Effector memory CD8-positive, alpha-beta T cell (primary cell): Measurements from ENCODE around the gene ZNF605.
A peak's percentile ranks its signal among the peaks of the same experiment; 100 is the strongest.
"Not testable (repeated sequence)": the region's sequence is repeated elsewhere in the genome, so short reads cannot be mapped to it uniquely, and the experiment has no call there.

Experiments used
- ATAC-seq: fragments of 150-1000 bp; cut with Tn5 transposase; replicated peaks from 2 replicates; pipeline ENCODE4 v1.10.0; 2021; ENCODE audit warnings: mild to moderate bottlenecking, moderate library complexity
- DNase-seq, 3 experiments: peaks; one replicate each; pipeline ENCODE4 v3.0.0; 2021
- H3K27ac Mint-ChIP-seq, 2 donors: one replicate each; pipeline ENCODE4 v1.8.0; 2022; ENCODE audit warnings: mild to moderate bottlenecking in 2 of 2, mixed read lengths in 2 of 2, moderate library complexity in 2 of 2
- H3K27me3 Mint-ChIP-seq, 2 donors: one replicate each; pipeline ENCODE4 v1.8.0; 2022; ENCODE audit warnings: mixed read lengths in 2 of 2
- H3K36me3 Mint-ChIP-seq: one replicate; pipeline ENCODE4 v1.8.0; 2022; ENCODE audit warnings: mild to moderate bottlenecking, moderate library complexity, mixed read lengths; ENCODE audit not compliant: insufficient read depth
- H3K4me1 Mint-ChIP-seq, 2 donors: one replicate each; pipeline ENCODE4 v1.8.0; 2022; ENCODE audit warnings: low read depth in 2 of 2, mixed read lengths in 2 of 2
- H3K4me3 Mint-ChIP-seq, 2 donors: one replicate each; pipeline ENCODE4 v1.8.0; 2022; ENCODE audit warnings: mild to moderate bottlenecking in 2 of 2, mixed read lengths in 2 of 2, moderate library complexity in 2 of 2
- H3K9me3 Mint-ChIP-seq, 2 donors: one replicate each; pipeline ENCODE4 v1.8.0; 2022; ENCODE audit warnings: mixed read lengths in 2 of 2

The ZNF605 gene

DNA sequence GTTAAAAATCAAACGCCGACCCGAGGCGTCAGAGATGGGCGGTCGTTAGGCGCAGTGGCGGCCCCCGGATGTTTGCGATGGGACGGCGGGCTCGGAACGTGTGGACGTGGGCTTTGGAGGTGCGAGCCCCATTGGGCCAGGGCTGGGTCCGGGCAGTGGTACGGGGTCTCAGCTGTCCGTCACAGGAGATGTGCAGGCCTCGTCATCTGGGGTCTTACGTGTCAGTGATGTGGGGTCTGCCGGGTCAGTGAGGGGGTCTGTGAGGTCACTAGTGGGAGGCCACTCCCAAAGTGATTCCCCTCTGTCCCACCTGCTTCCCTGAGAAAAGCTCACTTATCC is 47.1 kb downstream of the ZNF605 start:
- no peak for DNase-seq
- ATAC-seq, result no peak
- H3K27me3 Mint-ChIP-seq, result no peaks in the 10 kb centered on the region
- H3K4me3 Mint-ChIP-seq, result peak overlapping the region; percentile 83 to 85
- H3K36me3 Mint-ChIP-seq, result peaks cover 16% of the 10 kb centered on the region
- peaks cover 4 to 11% of the 10 kb centered on the region in 2 donors for H3K4me1 Mint-ChIP-seq
- H3K9me3 Mint-ChIP-seq, result peaks cover 3% of the 10 kb centered on the region in 2 donors
- H3K27ac Mint-ChIP-seq, result peak overlapping the region; percentile 91 to 94

DNA sequence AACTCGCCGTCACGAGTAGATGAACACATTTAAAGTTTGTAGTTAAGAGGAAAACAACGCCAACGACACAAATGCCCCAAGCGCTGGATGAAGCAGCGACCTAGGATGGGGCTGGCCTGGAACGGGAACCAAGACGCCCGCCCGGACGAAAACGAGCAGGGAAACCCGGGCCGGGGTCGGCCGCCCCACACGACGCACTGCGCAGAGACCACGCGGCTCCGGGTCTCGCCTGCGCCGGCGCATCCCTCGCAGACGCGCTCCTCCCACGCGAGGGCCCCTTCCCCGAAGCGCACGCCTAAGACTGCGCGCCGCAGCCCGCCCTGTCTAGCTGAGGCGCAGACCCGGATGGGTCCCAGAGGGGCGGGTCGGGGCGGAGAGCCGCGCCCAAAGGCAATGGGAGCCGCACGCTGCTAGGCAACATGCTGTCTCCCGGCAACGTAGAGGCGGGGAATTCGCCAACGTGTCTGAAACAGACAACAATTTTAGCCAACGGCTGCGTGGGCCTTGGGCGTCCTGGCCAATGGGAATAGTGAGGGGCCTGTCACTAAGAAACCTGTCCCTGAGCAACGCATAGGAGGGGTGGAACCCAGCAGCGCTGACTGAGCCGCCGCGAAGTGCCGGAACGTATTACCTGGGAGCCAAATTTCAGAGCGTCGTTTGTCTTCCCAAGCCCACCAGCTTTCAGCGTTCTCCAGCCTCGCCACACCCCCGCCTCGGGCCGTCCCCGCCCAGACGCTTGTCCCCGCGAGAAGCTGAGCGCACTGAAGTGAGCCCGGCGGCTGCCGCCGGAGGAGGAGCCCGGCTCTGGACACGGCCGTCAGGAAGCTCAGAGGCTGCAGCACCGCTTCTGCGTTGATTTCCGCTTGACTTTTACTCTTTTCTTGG is 47.7 kb downstream of the ZNF605 start:
- H3K27ac Mint-ChIP-seq, result peak overlapping the region; percentile 91 to 94
- ATAC-seq, result peak; percentile 90

DNA sequence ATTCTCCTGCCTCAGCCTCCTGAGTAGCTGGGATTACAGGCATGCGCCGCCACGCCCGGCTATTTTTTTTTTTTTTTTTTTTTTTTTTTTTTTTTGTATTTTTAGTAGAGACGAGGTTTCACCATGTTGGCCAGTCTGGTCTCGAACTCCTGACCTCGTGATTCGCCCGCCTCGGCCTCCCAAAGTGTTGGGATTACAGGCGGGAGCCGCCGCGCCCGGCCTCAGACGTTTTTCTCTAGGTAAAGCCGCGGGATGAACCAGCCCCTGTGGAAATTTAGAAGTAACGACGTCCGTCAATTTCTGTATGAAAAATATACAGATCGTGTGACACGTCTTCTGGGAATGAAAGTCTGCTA is 48.3 kb downstream of the ZNF605 start:
- Mint-ChIP-seq H3K36me3 (peaks cover 17% of the 10 kb centered on the region), H3K27ac (peak overlapping the region; percentile 91 to 94), H3K4me1 (peaks cover 4 to 11% of the 10 kb centered on the region in 2 donors), H3K4me3 (peak overlapping the region; percentile 83 to 85)
- not testable (repeated sequence) for H3K27me3 Mint-ChIP-seq, ATAC-seq, H3K9me3 Mint-ChIP-seq, DNase-seq

More for the DNA sequence above, 47.7 kb downstream of the ZNF605 start:
- peak; percentile 87 to 89 (median 89) for DNase-seq
- peaks cover 19% of the 10 kb centered on the region for H3K36me3 Mint-ChIP-seq
- H3K9me3 Mint-ChIP-seq, result peaks cover 0 to 2% of the 10 kb centered on the region in 2 donors
- peak overlapping the region; percentile 83 to 85 for H3K4me3 Mint-ChIP-seq
- H3K4me1 Mint-ChIP-seq, result peaks cover 4 to 11% of the 10 kb centered on the region in 2 donors
- no peaks in the 10 kb centered on the region for H3K27me3 Mint-ChIP-seq

DNA sequence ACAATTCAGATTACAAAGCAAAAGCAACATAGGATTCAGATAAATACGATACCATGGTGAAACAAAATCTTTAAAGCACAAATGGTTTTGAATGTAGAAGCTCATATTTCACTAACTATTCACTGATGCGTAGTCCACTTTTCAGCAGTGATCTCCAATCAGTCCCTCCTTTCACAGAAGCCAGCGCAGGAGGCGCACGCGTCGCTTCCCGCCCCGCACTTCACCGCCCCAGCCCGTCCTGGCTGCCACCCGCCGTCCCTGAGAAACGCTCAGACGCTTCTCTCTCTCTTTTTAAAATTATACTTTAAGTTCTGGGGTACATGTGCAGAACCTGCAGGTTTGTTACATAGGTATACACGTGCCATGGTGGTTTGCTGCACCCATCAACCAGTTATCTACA is 48.9 kb downstream of the ZNF605 start:
- peaks cover 17% of the 10 kb centered on the region for H3K36me3 Mint-ChIP-seq
- no peak for DNase-seq
- H3K9me3 Mint-ChIP-seq, result peaks cover 0 to 2% of the 10 kb centered on the region in 2 donors
- H3K27ac Mint-ChIP-seq, result no peak overlapping the region
- no peaks in the 10 kb centered on the region for H3K27me3 Mint-ChIP-seq
- peaks cover 4 to 11% of the 10 kb centered on the region in 2 donors for H3K4me1 Mint-ChIP-seq
- ATAC-seq, result no peak
- H3K4me3 Mint-ChIP-seq, result no peak overlapping the region

DNA sequence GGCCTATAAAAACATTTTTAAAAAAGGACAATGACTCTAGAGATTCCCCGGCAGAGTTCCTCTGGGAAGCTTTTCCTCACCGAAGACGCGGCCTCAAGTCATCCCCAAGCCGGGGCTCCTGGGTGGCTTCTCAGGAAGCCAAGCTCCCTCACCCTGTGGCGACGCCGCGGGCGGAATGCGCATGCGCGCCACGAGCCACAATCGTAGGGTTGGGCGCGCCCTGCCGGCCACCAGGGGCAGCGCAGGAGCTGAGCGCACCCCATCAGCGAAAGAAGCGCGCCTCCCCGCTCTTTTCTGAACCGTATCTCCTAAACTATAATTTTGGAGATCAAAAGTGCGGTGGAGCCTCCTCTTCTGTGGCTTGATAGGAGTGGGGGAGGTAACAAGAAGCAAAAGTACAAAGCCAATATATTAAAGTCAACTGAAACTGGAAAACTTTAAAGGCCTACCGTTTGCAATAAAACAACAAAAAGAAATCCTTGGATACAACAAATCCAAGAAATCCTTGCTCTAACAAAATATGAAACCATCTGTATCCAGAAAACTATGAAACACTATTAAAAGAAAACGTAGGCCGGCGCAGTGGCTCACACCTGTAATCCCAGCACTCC is 51.3 kb downstream of the ZNF605 start:
- DNase-seq (peak; percentile 81 to 85 (median 84)), ATAC-seq (peak; percentile 23)
- peak overlapping the region in 1 of 2 donors; percentile 55 for H3K27ac Mint-ChIP-seq
- peak overlapping the region; percentile 47 to 51 for H3K4me3 Mint-ChIP-seq
- H3K4me1 Mint-ChIP-seq, result peaks cover 4 to 11% of the 10 kb centered on the region in 2 donors
- H3K9me3 Mint-ChIP-seq, result no peaks in the 10 kb centered on the region
- H3K36me3 Mint-ChIP-seq, result peaks cover 17% of the 10 kb centered on the region
- no peaks in the 10 kb centered on the region for H3K27me3 Mint-ChIP-seq

DNA sequence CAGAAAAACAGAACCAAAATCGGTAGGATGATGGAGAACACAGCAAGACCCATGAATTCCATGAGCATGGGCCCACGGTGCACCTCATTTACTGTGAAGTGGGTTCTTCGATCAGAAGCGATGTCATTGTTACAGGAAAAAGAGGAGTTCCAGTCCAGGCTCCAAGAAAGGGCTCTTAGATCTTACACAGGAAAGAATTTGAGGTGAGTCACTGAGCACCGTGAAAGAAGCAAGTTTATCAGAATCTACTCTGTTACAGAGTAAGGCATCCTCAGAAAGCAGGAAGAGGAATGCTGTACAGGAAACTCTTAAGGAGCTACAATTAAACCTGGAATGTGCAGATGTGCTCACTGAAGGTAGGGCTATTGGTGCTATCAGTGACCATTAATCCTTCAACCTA is 57.1 kb downstream of the ZNF605 start:
- Mint-ChIP-seq H3K27ac (no peak overlapping the region), H3K9me3 (no peaks in the 10 kb centered on the region), H3K36me3 (peaks cover 5% of the 10 kb centered on the region), H3K4me3 (no peak overlapping the region), H3K27me3 (no peaks in the 10 kb centered on the region), H3K4me1 (no peaks in the 10 kb centered on the region)
- DNase-seq, result no peak
- ATAC-seq, result no peak

DNA sequence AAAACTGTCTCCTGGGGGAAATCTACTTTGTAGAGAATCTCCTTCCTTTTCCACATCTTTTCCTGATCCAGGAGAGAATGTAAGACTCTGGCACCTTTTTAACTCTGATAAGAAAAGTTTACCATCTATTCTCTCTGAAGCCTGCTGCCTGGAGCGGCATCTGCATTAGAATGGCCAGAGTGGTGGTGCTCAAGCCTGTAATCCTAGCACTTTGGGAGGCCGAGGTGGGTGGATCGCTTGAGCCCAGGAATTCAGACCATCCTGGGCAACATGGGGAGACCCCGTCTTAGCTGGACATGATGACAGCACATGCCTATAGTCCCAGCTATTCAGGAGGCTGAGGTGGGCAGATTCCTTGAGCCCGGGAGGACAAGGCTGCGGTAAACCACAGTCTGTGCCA is 67.3 kb downstream of the ZNF605 start:
- ATAC-seq (no peak), DNase-seq (no peak)
- H3K4me3 Mint-ChIP-seq, result peak overlapping the region; percentile 24 to 92
- peaks cover 22% of the 10 kb centered on the region for H3K36me3 Mint-ChIP-seq
- H3K4me1 Mint-ChIP-seq, result peaks cover 13 to 17% of the 10 kb centered on the region in 2 donors
- no peaks in the 10 kb centered on the region for H3K9me3 Mint-ChIP-seq
- H3K27ac Mint-ChIP-seq, result peak overlapping the region; percentile 99 to 100
- H3K27me3 Mint-ChIP-seq, result no peaks in the 10 kb centered on the region

DNA sequence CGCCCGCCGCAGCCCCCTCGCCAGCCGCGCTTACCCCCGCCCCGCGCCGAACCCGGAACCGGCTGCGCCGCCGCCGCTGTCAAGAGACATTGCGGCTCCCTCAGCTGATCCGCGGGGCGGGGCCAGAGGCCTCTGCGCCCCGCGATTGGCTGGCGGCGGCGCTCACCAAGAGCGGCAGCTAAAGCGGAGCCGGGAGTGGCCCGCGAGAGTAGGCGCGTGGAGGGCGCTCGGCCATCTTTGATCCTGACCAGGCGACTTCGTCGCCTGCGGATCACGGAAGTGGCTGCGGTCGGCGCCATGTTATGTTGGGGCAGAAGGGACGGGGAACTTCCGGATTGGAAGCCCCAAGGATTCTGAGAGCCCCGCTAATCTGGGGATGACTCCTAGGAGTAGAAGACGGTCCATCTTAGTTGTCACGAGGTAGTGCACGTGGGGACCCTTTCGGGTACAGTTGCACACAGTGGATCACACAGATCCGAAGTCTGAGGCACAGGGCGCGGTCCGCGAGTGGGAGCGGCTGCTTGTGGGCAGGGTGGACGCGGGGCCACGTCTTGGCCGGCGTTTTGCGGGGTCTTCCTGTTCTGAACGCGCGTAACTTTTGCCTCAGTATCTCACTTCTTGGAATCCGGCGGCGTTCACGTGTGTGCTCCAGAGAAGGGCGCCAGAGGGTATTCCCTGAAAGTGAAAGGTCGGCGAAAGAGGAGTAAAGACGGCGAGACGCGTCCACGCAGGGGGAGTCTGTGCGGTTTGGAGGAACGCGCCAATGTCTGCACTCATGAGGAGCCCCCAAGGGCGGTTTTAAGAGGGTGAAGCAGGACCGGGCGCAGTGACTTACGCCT is 68.4 kb downstream of the ZNF605 start, which contains the start of gene CHFR:
Gene CHFR, minus strand, starts transcription at position 93 of the 839 bp plus-strand sequence. CDS start 277 bp downstream, outside the sequence.
- Mint-ChIP-seq H3K9me3 (no peaks in the 10 kb centered on the region), H3K27me3 (no peaks in the 10 kb centered on the region), H3K36me3 (peaks cover 25% of the 10 kb centered on the region), H3K27ac (peak within 1 kb of the TSS; percentile 99 to 100), H3K4me1 (peaks cover 16 to 21% of the 10 kb centered on the region in 2 donors), H3K4me3 (peak within 1 kb of the TSS; percentile 92 to 99)
- DNase-seq (peak; percentile 86 to 92 (median 90)), ATAC-seq (peak; percentile 96)

DNA sequence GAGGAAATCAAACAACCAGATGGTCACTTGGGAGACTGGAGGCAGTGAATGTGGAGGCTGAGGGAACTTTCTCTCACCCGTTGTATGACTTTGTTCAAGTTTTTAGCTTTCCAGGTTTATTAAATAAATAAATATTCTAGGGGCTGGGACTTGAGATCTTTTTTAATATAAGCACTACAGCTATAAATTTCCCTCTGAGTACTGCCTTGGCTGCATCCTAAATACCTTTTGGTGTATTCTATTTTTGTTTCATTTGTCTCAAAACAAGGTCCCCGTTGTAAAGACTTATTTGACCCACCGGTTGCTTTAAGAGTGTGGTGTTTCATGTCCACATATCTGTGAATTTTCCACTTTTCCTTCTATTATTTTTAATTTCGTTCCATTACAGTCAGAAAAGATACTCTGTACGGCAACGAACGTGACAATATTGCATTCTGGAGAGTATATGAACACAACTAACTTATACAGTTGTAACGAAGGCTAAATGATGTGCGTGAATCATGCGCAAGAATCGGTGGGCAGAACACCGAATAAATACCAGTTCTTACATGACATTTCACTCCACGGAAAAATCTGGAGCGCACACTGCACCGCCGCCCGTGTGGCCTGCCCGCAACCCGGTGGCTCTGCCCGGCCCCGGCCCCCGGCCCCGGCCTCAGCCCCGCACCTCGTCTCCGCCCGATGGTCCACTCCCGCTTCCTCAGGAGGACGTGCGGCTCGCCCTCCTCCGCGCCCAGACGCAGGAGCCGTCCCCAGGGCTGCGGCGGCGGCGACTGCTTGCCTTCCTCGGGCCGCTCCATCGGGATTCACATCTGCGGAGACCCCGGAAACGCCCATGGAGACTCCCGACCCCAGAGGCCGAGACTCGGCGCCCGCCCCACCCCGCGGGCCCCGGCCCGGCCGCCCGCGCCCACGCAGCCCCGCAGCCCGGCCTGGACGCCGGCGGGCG is 69.3 kb downstream of the ZNF605 start:
- Mint-ChIP-seq H3K4me1 (peaks cover 24 to 29% of the 10 kb centered on the region in 2 donors), H3K36me3 (peaks cover 28% of the 10 kb centered on the region), H3K9me3 (no peaks in the 10 kb centered on the region), H3K4me3 (peak overlapping the region; percentile 92 to 99), H3K27ac (peak overlapping the region; percentile 99 to 100), H3K27me3 (no peaks in the 10 kb centered on the region)
- ATAC-seq, result no peak
- DNase-seq, result no peak

DNA sequence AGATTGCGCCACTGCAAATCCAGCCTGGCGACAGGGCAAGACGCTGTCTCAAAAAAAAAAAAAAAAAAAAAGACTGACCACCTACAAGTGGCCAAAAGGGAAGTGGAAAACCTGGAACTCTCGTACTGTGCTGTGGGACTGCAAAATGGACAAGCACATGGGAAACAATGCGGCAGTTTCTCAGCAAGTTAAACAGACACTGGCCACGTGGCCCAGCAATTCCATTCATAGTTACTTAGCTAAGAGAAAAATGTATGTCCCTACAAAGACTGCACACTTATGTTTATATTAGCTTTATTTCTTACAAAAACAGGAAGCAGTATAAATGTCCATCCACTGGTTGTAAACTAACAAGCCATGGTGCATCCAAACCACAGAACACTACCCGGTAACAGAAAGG is 74.3 kb downstream of the ZNF605 start:
- H3K27ac Mint-ChIP-seq, result peak overlapping the region in 1 of 2 donors; percentile 53
- H3K9me3 Mint-ChIP-seq, result no peaks in the 10 kb centered on the region
- H3K4me1 Mint-ChIP-seq, result peaks cover 17 to 22% of the 10 kb centered on the region in 2 donors
- no peak overlapping the region for H3K4me3 Mint-ChIP-seq
- no peak for DNase-seq
- H3K27me3 Mint-ChIP-seq, result no peaks in the 10 kb centered on the region
- ATAC-seq, result no peak
- peaks cover 49% of the 10 kb centered on the region for H3K36me3 Mint-ChIP-seq

DNA sequence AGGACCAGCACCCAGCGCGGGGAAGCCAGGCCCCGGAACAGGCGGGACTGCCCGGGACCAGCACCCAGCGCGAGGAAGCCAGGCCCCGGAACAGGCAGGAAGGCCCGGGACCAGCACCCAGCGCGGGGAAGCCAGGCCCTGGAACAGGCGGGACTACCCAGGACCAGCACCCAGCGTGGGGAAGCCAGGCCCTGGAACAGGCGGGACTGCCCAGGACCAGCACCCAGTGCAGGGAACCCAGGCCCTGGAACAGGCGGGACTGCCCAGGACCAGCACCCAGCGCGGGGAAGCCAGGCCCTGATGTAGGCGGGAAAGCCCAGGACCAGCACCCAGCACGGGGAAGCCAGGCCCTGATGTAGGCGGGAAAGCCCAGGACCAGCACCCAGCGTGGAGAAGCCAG is 81.5 kb downstream of the ZNF605 start:
- not testable (repeated sequence) for H3K9me3 Mint-ChIP-seq, DNase-seq, H3K4me3 Mint-ChIP-seq, ATAC-seq, H3K27ac Mint-ChIP-seq, H3K4me1 Mint-ChIP-seq, H3K27me3 Mint-ChIP-seq
- peaks cover 75% of the 10 kb centered on the region for H3K36me3 Mint-ChIP-seq

DNA sequence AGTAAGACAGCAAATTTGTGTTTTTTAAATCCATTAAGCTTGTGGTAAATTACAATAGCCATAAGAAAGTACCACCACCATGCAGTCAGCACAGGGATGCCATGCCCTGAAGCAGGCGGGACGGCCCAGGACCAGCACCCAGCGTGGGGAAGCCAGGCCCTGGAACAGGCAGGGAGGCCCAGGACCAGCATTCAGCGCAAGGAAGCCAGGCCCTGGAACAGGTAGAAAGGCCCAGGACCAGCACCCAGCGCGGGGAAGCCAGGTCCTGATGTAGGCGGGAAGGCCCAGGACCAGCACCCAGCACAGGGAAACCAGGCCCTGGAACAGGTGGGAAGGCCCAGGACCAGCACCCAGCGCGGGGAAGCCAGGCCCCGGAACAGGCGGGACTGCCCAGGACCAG is 81.9 kb downstream of the ZNF605 start:
- Mint-ChIP-seq H3K36me3 (peaks cover 73% of the 10 kb centered on the region), H3K4me1 (peaks cover 5 to 8% of the 10 kb centered on the region in 2 donors), H3K4me3 (no peak overlapping the region), H3K9me3 (no peaks in the 10 kb centered on the region), H3K27ac (no peak overlapping the region), H3K27me3 (no peaks in the 10 kb centered on the region)
- ATAC-seq (no peak), DNase-seq (no peak)
